ENCODE data around the gene MRGPRX4.

MRGPRX4 gene

DNA sequence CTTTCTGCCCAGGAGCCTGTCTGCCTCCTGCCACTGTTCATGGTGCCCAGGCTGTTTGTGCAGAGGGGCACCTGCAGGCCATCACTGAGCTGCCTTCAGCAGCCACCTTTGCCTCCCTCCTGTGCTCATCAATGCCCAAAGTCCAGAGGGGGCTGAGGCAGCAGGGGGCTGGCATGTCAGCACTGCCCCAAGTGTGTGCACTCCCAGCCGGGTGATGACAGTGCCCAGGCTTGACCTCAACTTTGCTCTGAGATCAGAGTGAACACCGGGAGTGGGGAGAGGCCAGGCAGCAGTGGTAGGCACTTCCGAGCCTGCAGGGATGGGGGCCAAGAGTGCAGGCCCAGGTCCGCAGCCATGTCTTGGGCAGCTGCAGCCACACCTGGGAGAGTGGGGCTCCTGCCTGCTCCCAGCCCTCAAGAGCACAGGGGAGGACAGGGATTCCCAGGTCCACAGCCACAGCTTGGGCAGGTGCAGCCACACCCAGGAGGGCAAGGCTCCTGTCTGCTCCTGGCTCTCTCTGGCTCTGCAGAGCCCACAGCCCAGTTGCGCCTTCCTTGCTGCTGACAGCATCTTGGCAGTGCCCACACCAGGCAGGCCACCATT is 48.7 kb downstream of the MRGPRX4 start:
- no peak for DNase-seq

DNA sequence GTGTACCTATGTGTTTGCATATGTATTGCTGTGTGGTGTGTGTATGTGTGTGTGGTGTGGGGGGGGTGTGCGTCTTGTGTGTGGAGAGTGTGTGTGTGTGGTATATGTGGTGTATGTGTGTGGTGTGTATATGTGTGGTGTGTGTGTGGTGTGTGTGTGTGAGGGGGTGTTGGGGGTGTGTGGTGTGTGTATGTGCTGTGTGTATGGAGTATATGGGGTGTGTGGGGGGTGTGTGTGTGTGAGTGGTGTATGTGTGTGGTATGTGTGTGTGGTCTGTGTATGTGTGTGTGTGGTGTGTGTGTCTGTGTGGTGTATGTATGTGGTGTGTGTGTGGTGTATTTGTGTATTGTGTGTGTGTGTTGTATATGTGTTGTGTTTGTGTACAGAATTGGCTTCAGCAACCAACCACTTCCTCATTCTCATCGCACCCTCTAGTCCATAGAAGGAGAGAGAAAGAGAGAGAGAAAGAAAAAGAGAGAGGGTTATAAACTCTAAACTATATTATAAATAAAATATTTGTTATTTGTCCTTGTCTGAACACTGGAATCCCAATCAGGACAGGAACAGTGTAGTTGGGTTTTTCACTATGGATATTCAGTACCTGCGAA is 50.3 kb downstream of the MRGPRX4 start:
- no peak for DNase-seq

Measured in SIG-M5 (cell line).